Hair follicular keratinocyte (primary cell): ENCODE measurements around the gene GCM1. TPM values are rescaled to one million over a fixed set of nuclear protein-coding genes. Genes with fewer than 3 reads are reported as not detected.

ENCODE experiments used
- total RNA-seq: library from RNA; depleted of rRNA; stranded (reverse); fragments of >200 nt; gene quantifications from 2 replicates; pipeline ENCODE4 v1.2.3, GENCODE V29; 2015

The GCM1 gene, protein sequence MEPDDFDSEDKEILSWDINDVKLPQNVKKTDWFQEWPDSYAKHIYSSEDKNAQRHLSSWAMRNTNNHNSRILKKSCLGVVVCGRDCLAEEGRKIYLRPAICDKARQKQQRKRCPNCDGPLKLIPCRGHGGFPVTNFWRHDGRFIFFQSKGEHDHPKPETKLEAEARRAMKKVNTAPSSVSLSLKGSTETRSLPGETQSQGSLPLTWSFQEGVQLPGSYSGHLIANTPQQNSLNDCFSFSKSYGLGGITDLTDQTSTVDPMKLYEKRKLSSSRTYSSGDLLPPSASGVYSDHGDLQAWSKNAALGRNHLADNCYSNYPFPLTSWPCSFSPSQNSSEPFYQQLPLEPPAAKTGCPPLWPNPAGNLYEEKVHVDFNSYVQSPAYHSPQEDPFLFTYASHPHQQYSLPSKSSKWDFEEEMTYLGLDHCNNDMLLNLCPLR
- not detected in 2 replicates for total RNA-seq

DNA sequence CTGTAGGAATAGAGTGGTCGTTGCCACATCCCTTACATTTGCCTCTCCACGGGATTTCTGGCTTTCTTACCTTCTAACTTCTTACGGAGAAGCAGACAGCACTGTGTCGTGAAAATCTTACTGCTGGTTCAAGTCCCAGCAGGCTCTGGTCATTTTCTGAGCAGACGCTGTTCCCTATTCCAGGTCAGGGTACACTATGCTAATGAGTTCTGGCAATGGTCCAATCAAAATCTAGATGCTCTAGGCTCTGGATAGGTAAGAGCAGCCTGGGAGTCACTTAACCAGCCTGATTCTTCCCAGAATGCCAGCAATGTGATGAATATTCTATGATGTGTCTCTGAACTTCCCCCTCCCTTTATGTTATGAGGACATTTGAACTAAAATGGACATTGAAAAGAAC is at the start of gene GCM1:
TSS of gene GCM1 (minus strand) at position 158 of the 400 bp plus-strand sequence. CDS start 3,209 bp downstream, outside the sequence.

Other genes with a start within 250 kb of the GCM1 start
- gene GSTA3, start 239.1 kb downstream of the GCM1 start, total RNA-seq = not detected in 2 replicates
- gene GSTA4, start 153.6 kb downstream of the GCM1 start, total RNA-seq = 23.2 and 28.6 TPM in 2 replicates
- gene CILK1, start 87.0 kb downstream of the GCM1 start, total RNA-seq = 5.1 and 5.4 TPM in 2 replicates
- 20.8 and 31.8 TPM in 2 replicates for gene FBXO9, start 83.4 kb downstream of the GCM1 start, total RNA-seq
- 57.1 and 66.0 TPM in 2 replicates for gene ELOVL5, start 200.1 kb upstream of the GCM1 start, total RNA-seq